HG03378 (cell line): ENCODE results near the gene C1orf159.
"Not testable (repeated sequence)": the region's sequence is repeated elsewhere in the genome, so short reads cannot be mapped to it uniquely, and the experiment has no call there.

Experiments used
- ATAC-seq: cut with Tn5 transposase; IDR thresholded peaks from one replicate; pipeline ENCODE4 v1.9.1; 2021; ENCODE audit warnings: mild to moderate bottlenecking, moderate library complexity; ENCODE audit not compliant: unreplicated experiment

C1orf159 gene

DNA sequence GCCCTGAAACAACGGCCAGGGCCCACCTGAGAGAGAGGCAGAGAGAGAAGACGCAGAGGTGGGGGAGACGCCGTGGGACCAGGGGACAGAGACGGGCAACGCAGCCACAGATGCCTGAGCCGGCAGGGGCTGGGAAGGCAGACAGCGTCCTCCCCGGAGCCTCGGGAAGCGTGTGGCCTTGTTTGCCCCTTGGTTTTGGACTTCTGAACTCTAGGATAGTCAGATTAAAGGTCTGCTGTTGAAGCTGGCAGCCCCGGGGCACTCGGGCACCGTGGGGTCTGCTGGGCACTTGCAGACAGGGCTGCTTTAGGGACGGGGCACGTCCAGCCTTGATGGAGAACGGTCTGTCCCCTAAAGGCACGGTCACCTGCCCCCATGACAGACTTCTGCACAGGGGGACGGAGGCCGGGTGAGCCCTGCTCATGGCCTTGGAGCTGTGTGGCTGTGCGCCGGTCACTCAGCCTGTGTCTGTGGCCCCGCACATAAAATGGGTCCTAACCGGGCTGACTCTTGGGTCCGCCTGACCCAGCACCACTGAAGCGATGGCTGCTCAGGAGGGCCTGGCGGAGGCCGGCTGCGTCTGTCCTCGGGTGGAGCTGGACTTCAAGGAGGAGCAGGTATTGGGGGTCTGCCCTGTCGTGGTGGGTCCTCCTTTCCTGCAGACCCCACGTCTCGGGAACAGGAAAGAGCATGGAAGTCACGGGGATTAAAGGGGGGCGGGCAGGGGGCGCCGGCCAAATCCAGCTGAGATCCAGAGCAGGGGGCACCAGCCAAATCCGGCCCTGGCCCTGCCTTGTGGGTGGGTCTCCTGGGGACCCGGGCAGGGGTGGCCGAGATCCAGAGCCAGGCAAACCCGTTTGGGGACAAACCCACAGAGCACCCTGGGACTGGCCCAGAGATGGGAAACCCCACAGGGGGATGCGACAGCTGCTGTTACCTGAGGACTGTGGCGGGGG is 32.2 kb downstream of the C1orf159 start:
- no peak for ATAC-seq

DNA sequence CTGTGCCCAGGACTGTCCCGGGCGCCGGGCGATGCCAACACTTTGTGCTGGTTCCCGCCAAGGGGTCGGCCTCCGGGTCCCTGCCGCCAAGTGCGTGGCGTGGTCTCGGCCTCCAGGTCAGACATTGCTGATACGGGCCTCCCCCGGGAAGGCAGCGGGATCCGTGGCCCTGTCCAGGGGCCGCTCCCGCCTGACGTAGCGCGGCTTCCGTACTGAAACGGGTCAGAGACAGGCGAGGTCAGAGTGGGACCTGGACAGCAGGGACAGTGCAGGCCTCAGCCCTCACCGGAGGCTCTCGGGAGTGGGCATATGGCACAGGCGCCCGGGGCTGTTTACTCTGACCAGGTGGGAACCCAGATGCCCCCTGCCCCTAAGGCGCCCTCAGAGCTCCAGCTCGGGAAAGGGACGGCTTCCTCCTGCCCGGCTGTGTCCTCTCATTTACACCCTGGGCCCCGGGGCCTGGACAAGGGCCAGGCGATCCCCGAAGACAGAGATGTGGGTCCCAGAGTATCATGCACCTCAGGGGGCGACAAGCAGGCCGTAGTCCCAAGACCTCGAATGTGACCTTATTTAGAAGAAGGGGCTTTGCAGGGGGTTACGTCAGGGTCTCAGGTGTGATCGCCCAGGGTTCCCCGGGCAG is 33.0 kb downstream of the C1orf159 start:
- ATAC-seq: no peak

DNA sequence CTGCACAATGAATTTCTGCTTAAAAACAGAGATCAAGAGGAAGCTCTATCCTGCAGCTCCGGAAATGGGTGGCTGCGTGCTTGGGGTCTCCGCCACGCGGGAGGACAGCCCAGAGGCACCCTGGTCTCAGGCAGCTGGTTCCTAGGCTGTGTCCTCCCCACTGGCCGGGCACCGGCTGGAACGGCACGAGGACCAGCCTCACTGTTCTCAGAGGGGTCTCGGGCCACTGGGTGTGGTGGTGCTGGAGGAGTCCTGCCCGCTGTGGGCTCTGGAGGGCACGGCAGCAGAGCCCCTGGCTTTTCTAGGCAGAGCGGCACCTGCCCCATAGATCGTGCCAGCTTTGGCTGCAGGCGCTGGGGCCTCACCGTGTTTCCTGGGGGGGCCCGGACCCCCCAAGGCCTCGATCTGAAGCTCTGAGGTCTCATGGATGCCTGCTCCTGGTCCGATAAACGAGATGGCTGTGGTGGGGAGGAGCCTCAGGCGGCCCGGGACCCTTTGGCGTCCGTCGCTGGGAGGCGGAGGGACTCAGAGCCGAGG is 33.6 kb downstream of the C1orf159 start:
- ATAC-seq: no peak

DNA sequence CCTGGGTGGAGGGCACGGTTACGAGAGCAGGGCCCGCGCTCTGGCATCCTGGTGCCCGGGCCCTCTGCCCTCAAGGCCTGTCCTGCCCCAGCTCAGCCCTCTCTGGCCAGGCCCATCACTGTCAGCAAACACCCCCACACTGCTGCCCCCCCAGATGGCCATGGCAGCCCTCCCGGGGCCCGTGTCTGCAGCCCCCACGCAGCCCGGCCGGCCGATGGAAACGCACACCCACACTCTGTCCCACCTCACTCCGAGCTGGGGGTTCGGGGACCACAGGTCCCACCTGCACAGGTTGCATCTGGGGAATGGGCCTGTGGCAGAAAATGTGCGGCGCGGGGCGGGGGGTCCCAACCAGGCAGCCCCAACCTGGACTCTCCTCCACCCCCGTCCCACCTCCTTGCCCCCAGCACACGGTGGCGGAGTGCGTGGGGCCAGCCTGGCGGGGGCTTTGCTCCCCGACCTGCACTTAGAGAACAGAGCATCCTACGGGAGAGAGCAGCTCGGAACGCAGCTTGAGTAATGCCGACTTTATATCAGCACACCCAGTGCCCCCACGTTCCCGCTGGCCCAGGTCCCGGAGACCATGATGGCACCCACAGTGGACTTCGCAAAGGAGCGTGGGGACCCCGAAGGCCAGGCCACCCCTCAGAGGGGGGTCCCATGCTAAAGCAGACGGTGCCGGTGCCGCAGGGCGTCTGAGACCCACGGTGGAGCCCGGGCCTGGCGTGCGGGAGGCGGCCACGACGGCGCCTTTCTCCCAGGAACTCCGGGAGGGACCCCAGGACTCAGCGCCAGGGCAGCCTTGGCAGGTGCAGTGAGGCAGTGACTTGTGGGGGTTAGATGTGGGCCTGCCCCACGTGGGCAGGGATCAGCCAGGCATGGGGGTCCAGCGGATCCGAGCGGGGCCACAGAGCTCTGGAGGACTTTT is 34.3 kb downstream of the C1orf159 start:
- ATAC-seq: no peak

DNA sequence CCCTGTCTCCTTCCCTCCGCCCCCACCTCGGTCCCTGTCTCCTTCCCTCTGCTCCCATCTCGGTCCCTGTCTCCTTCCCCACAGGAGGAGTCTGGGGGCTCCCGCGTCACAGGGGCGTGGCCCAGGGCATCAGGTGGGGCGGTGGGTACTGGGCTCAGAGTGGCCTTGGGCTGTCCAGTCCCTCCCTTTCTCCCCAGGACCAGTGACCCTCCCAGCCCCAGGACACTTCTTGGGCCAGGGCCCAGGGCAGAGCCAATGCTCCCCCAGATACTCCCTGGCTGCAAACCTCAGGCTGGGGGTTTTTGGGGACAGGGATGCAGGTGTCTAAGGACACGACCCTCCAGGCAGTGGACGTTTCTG is 35.0 kb downstream of the C1orf159 start:
- ATAC-seq: no peak

DNA sequence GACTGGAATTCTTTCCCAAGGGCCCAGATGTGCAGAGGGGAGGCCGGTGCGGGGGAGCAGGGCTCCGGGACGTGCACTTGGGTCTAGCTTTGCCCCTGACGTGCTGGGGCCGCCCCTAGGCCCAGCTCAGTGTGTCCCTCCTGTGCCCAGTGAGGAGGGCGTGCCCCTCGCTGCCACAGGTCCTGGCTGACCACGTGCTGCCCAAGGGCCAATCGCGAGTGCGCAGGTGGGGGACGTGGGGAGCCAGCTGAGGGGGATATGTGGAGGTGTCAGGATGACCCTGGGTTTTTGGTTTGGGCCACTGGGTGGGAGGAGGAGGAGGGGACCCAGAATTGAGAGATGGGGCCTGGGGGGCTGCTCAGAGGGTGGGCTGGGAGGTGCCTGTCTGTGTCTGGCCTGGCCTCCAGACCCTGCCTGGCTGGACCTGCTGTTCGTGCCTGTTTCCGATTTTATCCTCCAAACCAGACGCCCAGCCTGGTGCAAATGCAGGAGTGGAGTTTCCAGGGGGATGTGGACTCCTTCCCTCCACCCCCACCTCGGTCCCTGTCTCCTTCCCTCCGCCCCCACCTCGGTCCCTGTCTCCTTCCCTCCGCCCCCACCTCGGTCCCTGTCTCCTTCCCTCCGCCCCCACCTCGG is 35.6 kb downstream of the C1orf159 start:
- no peak for ATAC-seq

DNA sequence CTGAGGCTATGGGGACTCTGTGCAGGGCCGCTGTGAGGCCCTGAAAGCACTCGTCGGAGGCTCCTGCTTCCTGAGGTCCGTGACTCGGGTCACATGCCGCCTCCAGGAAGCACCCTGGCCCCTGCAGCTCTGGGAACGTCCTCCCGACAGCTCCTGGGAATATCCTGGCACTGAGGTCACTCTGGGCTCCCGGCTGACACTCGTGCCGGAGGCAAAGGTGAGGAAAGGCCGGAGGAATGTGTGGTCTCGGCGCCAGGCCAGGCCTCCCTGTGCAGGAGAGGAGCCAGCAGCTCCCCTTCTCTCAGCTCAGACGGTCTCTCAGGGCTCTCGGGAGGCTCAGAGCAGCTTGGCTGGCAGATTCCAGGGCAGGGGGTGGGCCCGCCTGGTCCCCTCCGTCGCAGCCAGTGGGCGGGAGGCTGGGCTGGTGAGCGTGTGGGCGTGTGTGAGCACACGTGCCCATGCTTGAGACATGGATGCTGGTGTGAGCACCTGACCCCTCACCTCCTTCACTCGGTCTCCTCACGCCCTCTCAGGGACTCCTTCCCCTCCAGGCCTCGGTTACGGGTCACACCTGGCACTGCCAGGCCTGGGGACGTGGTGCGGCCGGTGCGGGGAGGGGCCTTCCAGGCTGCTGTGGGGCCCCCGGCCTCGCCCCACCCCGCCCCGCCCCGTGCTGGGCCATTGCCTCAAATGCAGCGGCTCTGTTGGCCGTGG is 36.3 kb downstream of the C1orf159 start:
- no peak for ATAC-seq

DNA sequence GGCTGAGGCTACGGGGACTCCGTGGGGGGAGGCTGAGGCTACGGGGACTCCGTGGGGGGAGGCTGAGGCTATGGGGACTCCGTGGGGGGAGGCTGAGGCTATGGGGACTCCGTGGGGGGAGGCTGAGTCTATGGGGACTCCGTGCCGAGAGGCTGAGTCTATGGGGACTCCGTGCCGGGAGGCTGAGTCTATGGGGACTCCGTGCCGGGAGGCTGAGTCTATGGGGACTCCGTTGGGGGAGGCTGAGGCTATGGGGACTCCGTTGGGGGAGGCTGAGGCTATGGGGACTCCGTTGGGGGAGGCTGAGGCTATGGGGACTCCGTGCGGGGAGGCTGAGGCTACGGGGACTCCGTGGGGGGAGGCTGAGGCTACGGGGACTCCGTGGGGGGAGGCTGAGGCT is 38.5 kb downstream of the C1orf159 start:
- ATAC-seq: not testable (repeated sequence)

DNA sequence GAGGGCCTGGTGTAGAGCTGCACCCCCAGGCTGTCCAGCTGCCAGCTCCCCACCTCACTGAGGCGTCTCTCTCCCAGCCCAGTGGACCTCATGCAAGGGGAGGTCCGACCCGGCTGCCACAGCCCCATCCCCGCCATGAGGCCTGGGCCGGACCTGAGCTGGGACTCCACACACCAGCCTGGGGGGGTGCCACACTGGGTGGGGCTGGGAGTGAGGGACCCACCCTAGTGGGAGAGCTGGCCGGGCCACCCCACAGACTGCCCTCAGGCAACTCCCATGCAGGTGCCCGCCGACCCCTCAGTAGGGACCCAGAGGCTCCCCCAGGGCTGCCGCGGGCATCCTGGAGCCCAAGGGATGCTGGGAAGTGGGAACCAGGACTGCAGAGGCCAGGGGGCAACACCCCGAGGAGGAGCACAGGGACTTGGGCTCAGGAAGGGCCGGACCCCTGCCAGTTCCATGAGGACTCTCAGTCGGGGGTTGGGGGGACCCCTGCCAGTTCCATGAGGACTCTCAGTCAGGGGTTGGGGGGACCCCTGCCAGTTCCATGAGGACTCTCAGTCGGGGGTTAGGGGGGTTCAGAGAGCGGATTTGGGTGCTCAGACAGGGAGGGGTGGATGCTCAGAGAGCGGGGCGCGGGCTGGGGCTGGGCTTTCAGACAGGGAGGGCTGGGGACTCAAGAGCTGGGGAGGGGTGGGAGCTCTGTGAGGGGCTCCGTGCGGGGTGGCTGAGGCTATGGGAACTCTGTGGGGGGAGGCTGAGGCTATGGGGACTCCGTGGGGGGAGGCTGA is 40.5 kb downstream of the C1orf159 start:
- ATAC-seq: no peak

DNA sequence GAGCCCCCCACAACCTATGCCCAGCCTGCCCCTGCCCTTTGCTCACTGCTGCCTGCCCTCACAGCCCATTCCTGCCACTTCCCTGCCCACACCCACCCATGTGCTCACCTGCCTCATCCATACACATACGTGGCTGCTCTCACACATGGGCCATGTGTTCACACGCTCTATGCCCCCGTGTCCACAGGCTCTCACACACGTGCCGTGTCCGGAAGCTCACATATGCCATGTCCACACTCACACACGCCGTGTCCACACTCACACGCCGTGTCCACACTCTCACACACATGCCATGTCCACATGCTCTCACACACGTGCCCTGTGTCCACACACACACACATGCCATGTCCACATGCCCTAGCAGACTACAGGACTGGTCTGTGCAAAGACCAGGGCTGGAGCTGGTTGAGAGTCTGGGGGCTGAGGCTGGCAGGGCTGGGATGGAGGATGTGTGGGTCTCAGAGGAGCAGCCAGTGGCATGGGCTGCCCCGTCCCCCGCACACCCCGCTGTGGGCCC is 41.2 kb downstream of the C1orf159 start:
- no peak for ATAC-seq

DNA sequence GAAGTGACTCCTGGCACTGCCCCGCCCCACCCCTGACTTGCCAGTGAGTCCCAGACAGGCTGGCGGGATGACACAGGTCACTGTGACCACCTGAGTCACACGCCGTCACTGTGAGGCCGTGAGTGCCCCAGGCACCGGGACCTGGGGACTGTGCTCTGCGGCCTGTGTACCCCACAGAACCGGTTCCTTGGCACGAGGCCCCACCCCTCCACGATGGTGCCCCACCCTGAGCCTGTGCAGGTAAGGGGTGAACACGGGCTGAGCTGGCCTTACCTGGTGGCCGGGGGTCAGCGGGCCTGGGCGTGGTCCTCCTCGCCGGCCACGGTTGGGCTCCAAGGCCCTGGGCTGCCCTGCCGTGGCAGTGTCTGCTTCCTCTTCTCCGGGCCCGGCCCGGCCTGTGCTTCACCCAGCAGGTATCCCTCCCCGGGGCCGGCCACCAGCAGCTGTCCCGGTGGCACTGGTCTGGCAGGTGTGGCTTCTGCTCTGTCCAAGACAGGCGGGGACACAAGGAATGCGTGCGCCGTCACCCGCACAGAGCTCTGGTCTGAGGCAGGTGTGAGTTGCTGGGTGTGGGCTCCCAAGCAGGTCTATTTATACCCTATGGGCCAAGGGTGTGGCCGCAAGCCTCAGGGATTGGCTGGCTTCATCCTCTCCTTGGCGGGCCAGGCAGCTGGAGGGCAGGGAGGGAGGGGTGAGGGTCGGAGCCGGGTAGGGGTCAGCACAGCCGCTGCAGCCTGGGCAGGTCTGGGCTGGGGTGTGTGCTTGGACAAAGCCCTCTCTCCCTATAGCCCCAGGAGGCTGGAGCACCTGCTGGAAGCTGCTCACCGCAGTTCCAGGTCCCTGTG is 41.9 kb downstream of the C1orf159 start, which contains the start of gene RNF223:
RNF223 (minus strand) TSS at position 564 of the 845 bp plus-strand sequence. CDS start 1,740 bp downstream, outside the sequence.
- ATAC-seq: no peak

DNA sequence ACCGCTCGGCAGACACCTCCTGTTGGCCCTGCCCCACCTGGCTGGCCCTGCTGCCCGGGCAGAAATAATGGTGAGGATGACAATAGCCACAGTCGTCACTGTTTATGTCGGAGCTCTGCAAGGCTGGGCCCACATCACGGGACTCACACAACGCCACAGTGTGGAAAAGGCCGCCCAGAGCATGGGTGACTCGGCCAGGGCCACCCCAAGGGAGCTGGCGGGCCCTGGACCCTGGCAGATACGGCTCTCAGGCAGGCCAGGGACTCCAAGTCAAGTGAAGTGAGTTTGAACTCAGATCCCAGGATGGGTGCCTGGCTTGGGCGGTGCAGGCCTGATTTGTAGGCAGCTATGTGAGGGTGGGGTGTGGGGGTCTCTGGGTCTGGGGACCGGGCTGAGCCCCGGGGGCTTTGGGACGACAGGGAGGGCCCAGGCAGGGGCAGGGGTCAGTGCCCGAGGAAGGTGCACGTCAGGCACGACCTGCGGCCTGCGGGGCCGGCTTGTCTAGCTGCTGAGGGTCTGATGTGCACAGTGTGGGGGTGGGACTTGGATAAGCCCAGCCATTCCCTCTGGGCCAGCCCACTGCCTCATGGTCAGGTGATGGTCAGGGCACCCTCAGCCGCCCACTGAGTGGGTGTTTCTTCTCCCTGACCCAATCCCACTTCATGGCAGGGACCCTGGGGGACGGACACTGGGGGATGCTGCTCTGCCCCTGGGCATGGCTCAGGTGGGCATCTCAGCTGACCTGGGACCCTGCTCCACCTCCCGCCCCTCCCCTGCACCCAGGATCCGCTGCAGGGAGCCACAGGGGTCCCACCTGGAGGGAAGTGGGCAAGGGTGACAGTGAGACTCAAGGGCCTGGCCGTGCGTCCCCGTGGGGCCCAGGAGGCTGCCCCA is 42.8 kb downstream of the C1orf159 start:
- no peak for ATAC-seq

DNA sequence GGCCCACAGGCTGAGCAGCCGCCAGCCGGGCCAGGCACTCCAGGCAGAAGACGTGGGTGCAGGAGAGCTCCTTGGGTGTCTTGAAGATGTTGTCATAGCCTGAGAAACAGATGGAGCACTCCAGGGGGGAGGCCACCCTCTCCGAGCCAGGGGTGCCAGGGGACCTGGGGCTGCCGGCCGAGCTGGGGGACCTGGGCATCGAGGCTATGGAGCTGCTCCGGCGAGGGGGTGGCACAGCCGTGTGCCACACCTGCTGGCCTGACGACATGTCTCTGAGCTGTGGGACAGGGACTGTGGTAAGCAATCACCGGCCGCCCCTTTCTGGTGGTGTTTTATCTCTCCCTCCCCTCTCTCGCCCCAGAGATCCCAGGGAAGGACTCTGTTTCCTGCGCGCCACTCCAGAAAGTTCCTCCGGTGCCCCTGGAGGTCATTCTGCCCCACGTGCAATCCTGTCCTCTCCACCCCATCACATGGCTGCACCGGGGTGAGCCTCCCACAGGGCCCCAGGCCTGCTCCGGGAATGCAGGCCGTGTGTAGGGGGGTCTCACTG is 43.5 kb downstream of the C1orf159 start:
- no peak for ATAC-seq

DNA sequence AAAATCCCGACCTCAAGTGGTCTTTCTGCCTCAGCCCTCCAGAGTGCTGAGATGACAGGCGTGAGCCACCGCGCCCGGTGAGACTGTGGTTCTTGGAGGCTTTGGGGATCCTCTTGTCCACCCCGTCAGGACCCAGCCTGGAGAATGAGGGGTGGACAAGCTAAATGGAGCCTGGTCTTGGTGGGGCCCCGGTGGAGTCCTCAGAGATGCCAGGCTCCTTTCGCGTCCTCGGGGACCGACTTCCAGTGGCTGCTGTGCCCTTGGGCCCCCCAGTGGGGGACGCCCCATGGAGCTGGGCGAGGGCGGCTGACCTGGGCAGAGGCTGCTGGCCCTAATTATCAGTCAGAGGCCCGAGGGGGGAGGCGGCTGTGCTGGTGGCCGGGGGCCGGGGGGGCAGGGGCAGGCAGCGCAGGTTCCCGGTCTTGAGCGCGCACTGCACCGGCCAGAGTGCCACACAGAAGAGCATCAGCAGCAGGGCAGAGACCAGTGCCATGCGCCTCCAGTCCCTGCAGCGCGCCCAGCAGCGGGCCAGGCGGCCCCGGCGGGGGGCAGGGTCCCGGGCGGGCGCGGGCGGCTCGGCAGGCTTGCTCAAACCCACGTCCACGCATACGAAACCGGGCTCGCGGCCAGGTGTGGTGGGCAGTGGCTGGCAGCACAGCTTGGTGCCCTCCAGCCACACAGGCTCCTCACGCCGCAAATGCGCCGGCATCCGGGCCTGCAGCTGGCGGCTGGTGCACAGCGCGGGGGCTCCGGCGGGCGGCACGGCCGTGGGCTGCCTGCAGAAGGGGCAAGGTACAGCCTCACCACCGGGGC is 44.2 kb downstream of the C1orf159 start:
- no peak for ATAC-seq
